Activated naive CD8-positive, alpha-beta T cell treated with anti-CD3 and anti-CD28 coated beads for 36 hours (primary cell): ENCODE data around the gene NRXN3. TPM values are rescaled to one million over a fixed set of nuclear protein-coding genes. Genes with fewer than 3 reads are reported as not detected.

Source experiments
- DNase-seq: peaks from one replicate; pipeline ENCODE4 v3.0.0; 2021
- H3K27ac Mint-ChIP-seq: one replicate; pipeline ENCODE4 v1.8.0; 2022; ENCODE audit warnings: mild to moderate bottlenecking, moderate library complexity, mixed read lengths
- H3K27me3 Mint-ChIP-seq: one replicate; pipeline ENCODE4 v1.8.0; 2022; ENCODE audit warnings: mild to moderate bottlenecking, mixed read lengths
- H3K36me3 Mint-ChIP-seq: one replicate; pipeline ENCODE4 v1.8.0; 2021; ENCODE audit warnings: mild to moderate bottlenecking, mixed read lengths
- H3K4me1 Mint-ChIP-seq: one replicate; pipeline ENCODE4 v1.8.0; 2021; ENCODE audit warnings: mixed read lengths
- H3K4me3 Mint-ChIP-seq: one replicate; pipeline ENCODE4 v1.8.0; 2022; ENCODE audit warnings: mild to moderate bottlenecking, moderate library complexity, mixed read lengths
- H3K9me3 Mint-ChIP-seq: one replicate; pipeline ENCODE4 v1.8.0; 2022; ENCODE audit warnings: mixed read lengths
- total RNA-seq, 2 experiments: library from RNA; stranded (reverse); gene quantifications; one replicate each; pipeline ENCODE4 v1.2.3, GENCODE V29; 2021

NRXN3 gene
- total RNA-seq, 2 experiments from 2014 or later, result not detected

DNA sequence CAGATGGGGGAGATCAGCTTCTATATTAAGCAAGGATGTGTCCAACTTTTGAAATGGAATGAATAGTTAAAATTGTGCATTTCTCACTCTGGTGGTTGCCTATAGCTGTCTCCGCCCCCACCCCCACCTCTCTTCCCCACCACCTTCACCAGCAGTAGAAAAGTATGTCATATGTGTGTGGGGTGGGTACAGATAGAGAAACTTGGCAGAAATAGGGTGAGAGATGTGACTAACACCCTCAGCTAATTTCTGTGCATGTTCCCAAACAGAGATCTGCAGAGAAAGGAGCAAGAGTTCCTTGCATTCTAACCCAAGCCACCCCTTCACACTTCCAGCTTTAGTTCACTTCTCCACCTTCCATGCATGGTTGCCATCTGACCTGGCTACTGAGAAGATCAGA is 980.1 kb downstream of the NRXN3 start:
- Mint-ChIP-seq H3K36me3 (no peaks in the 10 kb centered on the region), H3K27ac (no peak overlapping the region), H3K4me1 (no peaks in the 10 kb centered on the region), H3K27me3 (no peaks in the 10 kb centered on the region), H3K4me3 (no peak overlapping the region), H3K9me3 (peaks cover 2% of the 10 kb centered on the region)
- DNase-seq, result no peak

DNA sequence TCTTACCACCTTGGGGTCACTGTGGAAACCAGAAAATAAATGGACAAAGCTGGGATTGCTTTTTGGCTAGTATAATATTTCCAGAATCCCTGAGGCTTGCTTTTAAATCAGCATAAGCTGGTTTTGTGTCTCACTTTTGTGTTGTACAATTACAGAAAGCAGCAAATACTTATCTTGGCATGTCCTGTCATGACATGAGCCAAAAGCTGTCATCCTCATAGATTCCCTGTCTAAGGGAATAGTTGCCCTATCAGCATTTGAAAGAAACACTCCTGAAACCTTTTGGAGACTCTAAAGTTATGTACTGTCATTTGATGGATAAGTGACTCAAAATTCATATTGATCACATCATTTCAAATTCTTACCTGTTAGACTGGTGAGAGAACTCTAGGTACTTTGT is 987.2 kb downstream of the NRXN3 start:
- H3K4me1 Mint-ChIP-seq, result no peaks in the 10 kb centered on the region
- H3K27ac Mint-ChIP-seq, result no peak overlapping the region
- DNase-seq, result no peak
- H3K27me3 Mint-ChIP-seq, result no peaks in the 10 kb centered on the region
- no peaks in the 10 kb centered on the region for H3K36me3 Mint-ChIP-seq
- no peak overlapping the region for H3K4me3 Mint-ChIP-seq
- H3K9me3 Mint-ChIP-seq, result peaks cover 4% of the 10 kb centered on the region

DNA sequence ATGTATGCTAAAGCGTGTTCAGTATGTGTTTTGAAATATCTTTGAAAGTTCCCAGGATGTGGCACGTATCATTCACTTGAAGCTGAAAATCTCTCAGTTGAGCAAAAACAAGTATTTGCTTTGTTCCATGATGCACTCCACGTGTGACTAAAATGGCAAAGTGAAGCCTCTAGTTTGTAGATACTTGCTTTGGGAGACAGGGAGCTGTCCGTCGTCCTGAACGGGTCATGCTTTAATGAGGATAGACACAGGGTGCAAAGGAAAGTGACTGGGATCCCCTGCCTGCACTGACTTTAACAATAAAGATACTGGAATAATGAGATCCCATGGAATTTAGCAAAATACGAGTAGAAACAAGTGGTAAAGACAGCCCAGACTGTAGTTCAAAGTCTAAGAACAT is 991.4 kb downstream of the NRXN3 start:
- H3K27me3 Mint-ChIP-seq, result no peaks in the 10 kb centered on the region
- peaks cover 5% of the 10 kb centered on the region for H3K9me3 Mint-ChIP-seq
- no peak overlapping the region for H3K27ac Mint-ChIP-seq
- no peak for DNase-seq
- no peaks in the 10 kb centered on the region for H3K36me3 Mint-ChIP-seq
- no peaks in the 10 kb centered on the region for H3K4me1 Mint-ChIP-seq
- no peak overlapping the region for H3K4me3 Mint-ChIP-seq

DNA sequence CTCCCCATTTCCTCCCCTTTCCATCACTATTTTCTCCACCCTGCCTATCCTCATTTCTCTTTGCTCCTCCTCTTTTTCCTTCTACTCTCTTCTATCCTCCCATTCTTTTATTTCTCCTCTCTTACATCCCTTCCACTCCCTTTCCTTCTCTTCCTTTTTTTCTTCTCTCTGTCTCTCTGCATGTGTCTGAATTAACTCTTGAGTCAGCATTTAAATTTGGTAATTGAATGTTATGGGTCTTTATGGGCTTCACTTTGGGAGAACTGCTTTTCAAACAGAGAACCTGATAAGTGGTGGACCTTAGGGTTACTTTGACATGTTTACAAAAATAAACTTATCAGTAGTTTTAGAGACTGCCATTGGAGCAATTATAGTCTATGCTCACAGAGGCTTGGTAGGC is 992.7 kb downstream of the NRXN3 start:
- no peak overlapping the region for H3K27ac Mint-ChIP-seq
- peaks cover 3% of the 10 kb centered on the region for H3K9me3 Mint-ChIP-seq
- no peaks in the 10 kb centered on the region for H3K4me1 Mint-ChIP-seq
- no peaks in the 10 kb centered on the region for H3K36me3 Mint-ChIP-seq
- DNase-seq, result no peak
- H3K4me3 Mint-ChIP-seq, result no peak overlapping the region
- H3K27me3 Mint-ChIP-seq, result no peaks in the 10 kb centered on the region

DNA sequence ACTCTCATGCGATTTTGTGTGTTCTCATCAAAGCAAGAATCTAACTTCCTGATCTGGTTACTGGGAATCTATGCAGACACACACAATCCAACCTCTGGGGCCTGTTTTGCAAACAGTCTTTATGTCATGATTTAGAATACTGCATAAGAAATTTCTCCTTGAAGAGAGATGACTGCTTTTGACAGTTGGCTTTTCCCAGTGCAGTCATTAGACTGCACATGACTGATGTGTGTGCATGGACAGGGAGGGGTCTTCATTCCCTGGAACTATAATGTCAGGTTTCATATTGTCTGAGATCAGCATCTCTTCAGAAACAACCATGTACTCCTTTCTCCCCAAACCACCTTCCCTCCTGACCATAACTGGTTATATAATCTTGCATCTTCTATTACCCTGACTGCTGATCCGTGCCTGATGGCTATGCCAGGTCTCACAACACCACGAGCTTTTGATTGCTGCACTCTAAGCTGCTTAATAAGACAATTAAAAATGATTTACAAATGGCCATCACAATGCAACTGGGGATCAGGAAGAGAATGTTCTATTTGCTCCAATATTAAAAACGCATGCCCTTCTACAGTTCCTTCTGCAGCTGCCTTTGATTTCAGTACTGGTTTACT is 995.4 kb downstream of the NRXN3 start:
- no peaks in the 10 kb centered on the region for H3K36me3 Mint-ChIP-seq
- peaks cover 3% of the 10 kb centered on the region for H3K9me3 Mint-ChIP-seq
- H3K4me3 Mint-ChIP-seq, result no peak overlapping the region
- H3K4me1 Mint-ChIP-seq, result no peaks in the 10 kb centered on the region
- H3K27ac Mint-ChIP-seq, result no peak overlapping the region
- no peak for DNase-seq
- H3K27me3 Mint-ChIP-seq, result no peaks in the 10 kb centered on the region

DNA sequence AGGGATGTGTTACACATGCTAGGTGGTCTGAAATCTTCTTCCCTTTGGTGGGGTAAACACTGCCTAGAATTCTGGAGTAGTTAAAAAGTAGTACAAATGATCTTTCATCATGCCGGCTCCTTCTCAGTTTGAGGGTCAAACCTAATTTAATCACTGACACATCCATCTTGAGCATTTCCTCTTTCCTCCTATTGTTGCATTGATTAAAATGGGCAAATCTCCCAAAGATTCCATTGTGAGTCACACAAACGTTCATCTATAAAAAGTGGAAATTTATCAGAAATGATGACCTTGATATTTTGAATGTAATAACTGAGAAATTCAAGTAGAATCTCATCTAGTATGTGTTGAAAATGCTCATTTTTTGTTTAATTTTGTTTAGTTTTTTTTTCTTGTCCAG is 996.0 kb downstream of the NRXN3 start:
- Mint-ChIP-seq H3K36me3 (no peaks in the 10 kb centered on the region), H3K4me1 (no peaks in the 10 kb centered on the region), H3K9me3 (peaks cover 3% of the 10 kb centered on the region), H3K27me3 (no peaks in the 10 kb centered on the region), H3K27ac (no peak overlapping the region), H3K4me3 (no peak overlapping the region)
- no peak for DNase-seq

DNA sequence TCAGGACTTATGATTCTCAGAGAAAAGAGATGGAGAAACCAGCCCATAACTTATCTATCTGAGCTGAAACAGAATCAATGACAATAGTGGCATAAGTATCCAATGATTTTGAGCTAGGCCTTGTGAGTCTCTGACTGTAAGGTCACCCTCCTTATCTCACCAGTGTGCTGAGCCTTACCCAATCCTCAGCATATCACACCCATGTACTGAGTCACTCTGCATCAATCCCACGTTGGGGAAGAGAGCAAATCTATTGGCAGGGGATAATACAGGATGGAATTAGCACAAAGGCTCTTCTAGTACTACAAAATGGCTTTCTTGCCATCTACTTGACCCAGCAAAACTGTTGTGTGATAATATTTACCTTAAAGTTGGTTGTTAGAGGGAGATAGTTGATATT is 997.8 kb downstream of the NRXN3 start:
- DNase-seq, result no peak
- H3K27ac Mint-ChIP-seq, result no peak overlapping the region
- no peaks in the 10 kb centered on the region for H3K27me3 Mint-ChIP-seq
- no peaks in the 10 kb centered on the region for H3K36me3 Mint-ChIP-seq
- no peaks in the 10 kb centered on the region for H3K9me3 Mint-ChIP-seq
- H3K4me3 Mint-ChIP-seq, result no peak overlapping the region
- H3K4me1 Mint-ChIP-seq, result no peaks in the 10 kb centered on the region

DNA sequence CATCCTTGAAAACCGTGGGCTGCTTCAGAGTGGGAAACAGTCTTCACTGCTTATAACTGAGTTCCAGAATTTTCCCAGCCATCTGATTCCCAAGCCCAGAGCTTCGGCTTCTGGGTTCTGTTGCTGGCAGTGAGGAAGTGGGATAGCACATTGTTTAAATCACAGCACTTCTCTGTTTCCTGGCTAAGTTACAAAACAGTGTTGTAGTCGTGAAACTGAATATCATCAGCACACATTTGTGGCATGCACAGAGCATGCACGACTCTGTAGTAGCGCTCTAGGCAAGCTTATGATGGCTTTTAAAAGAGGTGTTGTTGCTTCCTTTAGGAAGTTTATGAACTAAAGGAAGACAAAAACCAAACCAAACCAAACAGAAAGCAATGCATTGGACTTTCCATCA is 1005.5 kb downstream of the NRXN3 start:
- H3K9me3 Mint-ChIP-seq, result no peaks in the 10 kb centered on the region

DNA sequence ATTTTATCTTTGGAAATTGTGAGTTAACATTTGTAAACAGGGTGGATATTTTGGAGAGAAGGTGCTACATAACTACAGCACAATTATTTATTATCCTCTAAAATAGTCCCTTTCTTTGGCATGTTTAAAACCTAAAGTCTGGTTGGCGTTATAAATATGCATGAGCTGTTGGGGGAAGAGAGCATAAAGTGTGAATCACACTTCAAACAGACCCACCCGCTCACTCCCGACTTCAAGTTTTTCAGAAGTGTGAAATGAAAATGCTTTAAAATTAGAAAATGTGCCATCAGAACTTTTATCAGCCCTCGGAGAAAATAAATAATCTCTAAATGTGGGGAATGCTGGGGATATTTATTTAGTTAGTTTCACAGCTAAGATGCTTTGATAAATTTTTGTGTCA is 1006.9 kb downstream of the NRXN3 start:
- H3K4me1 Mint-ChIP-seq, result no peaks in the 10 kb centered on the region
- H3K27ac Mint-ChIP-seq, result no peak overlapping the region
- no peak for DNase-seq
- no peak overlapping the region for H3K4me3 Mint-ChIP-seq
- H3K27me3 Mint-ChIP-seq, result no peaks in the 10 kb centered on the region
- no peaks in the 10 kb centered on the region for H3K9me3 Mint-ChIP-seq
- no peaks in the 10 kb centered on the region for H3K36me3 Mint-ChIP-seq

More for the DNA sequence above, 1005.5 kb downstream of the NRXN3 start:
- Mint-ChIP-seq H3K4me3 (no peak overlapping the region), H3K4me1 (no peaks in the 10 kb centered on the region), H3K27ac (no peak overlapping the region), H3K27me3 (no peaks in the 10 kb centered on the region), H3K36me3 (no peaks in the 10 kb centered on the region)
- DNase-seq, result no peak

DNA sequence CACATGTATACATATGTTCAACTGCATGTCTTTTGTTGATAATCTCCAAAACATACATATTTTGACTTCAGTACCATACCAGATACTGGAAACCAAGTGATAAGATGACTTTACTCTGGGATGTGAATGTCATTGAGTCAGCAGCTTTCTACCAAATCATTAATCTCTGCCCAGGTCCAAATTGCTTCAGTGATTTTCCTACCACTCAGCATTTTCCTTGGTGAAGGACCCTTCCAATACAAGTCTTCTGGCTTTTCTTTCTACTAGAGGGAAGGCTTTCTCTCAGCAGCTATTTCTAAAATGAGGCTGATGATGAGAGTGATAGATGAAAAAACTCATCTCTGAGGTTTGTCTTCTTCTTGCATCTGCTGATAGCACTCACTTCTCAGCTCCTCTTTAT is 1008.5 kb downstream of the NRXN3 start:
- Mint-ChIP-seq H3K36me3 (no peaks in the 10 kb centered on the region), H3K4me3 (no peak overlapping the region), H3K27ac (no peak overlapping the region), H3K9me3 (no peaks in the 10 kb centered on the region), H3K4me1 (no peaks in the 10 kb centered on the region), H3K27me3 (no peaks in the 10 kb centered on the region)
- no peak for DNase-seq

DNA sequence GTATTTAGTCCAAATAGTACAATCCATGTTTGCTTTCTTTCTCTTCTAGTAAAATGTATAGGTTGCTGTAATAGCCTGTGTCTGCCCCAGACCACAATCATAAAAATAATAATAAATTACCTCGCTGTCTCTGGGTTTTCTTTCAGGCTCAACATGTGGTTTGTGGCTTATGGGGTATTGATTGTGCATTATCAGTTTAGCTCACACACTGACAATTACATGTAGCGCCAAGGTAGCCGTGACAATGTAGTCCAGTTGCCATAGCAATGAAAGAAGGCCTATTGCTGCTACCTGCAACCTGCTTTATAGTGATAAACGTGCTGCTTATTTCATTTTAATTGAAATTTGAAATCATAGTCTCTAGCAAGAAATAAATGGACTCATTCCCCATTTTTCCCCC is 1009.8 kb downstream of the NRXN3 start:
- no peaks in the 10 kb centered on the region for H3K4me1 Mint-ChIP-seq
- no peaks in the 10 kb centered on the region for H3K27me3 Mint-ChIP-seq
- H3K4me3 Mint-ChIP-seq, result no peak overlapping the region
- H3K27ac Mint-ChIP-seq, result no peak overlapping the region
- no peaks in the 10 kb centered on the region for H3K9me3 Mint-ChIP-seq
- H3K36me3 Mint-ChIP-seq, result no peaks in the 10 kb centered on the region
- no peak for DNase-seq

DNA sequence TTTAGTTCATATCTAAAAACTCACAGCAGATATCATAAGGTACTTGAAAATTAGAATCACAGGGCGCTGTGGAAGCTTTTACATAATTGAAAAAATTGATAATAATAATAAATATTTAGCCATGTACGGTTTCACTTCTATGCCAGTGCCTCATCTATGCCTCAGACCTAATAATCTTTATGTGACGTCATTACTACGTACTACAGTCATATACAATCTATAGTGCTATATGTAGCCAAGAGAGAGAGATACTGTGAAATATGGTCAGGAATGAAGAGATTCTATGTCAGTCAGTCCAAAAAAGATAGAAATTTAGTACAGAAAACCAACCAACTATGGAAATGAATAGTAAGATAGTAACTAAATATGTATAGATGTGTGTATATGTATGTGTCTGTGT is 1010.5 kb downstream of the NRXN3 start:
- no peaks in the 10 kb centered on the region for H3K9me3 Mint-ChIP-seq
- no peaks in the 10 kb centered on the region for H3K36me3 Mint-ChIP-seq
- DNase-seq, result no peak
- H3K4me3 Mint-ChIP-seq, result no peak overlapping the region
- H3K4me1 Mint-ChIP-seq, result no peaks in the 10 kb centered on the region
- H3K27ac Mint-ChIP-seq, result no peak overlapping the region
- no peaks in the 10 kb centered on the region for H3K27me3 Mint-ChIP-seq

DNA sequence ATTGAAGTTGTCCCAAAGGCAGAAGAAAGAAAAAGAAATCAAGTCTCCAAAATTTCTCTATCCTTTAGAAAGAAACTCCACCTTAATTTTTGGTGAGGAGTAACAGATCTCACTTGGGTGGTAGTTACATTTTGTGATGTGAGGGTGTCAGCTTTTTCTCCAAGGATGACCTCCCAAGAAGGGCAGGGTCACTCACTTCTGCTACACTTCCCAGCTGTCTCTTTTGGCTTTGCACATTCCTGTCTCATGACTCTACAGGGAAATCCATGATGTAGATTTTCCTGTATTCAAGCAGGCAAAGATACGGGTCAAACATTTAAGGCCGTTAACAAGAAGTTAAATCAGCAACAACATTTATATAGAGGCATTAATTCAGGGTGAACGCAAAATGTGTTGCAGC is 1016.4 kb downstream of the NRXN3 start:
- H3K4me1 Mint-ChIP-seq, result no peaks in the 10 kb centered on the region
- H3K9me3 Mint-ChIP-seq, result no peaks in the 10 kb centered on the region
- H3K36me3 Mint-ChIP-seq, result no peaks in the 10 kb centered on the region
- no peaks in the 10 kb centered on the region for H3K27me3 Mint-ChIP-seq
- no peak overlapping the region for H3K27ac Mint-ChIP-seq
- no peak for DNase-seq
- no peak overlapping the region for H3K4me3 Mint-ChIP-seq

DNA sequence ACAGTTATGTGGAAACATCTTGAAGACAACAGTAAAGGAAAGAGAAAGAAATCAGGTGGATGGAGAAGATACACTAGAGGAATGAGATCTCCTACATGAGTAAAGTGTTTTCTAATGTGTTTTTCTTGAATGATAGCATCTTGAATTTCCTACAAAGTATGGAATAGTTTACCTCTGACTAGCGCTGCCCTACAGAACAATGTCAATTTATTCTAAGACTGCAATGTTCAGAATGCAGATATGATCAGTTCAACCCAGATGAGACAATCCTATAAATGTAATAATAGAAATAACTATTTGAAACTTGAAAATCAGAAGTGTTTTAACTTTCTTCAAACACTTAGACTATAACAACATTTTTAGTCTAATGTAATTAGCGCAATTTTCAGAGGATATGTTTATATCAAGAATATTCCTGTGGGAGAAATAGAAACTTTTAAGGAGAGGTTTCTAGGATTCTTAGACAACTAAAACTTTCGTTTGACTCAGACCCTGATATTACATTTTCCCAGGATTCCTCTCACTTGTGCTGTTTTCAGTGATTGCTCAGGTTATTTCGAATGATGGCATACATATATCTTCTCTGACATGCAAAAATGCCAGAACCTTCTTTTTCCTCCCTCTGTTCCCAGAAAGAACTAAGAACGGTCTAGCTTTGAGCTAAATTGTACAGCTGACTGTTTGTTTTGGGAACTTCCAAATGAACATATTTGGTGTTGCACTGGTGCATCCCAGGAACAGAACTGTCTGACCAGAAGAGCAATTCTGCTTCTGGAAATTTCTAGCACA is 1023.7 kb downstream of the NRXN3 start:
- H3K4me1 Mint-ChIP-seq, result no peaks in the 10 kb centered on the region
- no peak overlapping the region for H3K4me3 Mint-ChIP-seq
- no peak overlapping the region for H3K27ac Mint-ChIP-seq
- no peaks in the 10 kb centered on the region for H3K27me3 Mint-ChIP-seq
- no peaks in the 10 kb centered on the region for H3K9me3 Mint-ChIP-seq
- DNase-seq, result no peak
- no peaks in the 10 kb centered on the region for H3K36me3 Mint-ChIP-seq

DNA sequence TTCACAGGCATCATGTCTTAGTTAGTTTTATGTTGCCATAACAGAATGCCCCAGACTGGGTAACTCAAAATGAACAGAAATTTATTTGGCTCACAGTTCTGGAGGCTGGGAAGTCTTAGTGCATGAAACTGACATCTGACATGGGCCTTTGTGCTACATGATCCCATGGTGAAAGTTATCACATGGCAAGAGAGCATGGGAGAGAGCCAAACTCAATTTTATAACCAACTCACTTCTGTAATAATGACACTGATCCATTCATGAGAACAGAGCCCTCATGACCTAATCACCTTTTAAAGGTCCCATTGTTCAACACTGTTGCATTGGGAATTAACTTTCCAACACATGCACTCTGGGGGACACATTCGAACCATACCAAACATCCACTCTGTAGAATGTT is 1026.0 kb downstream of the NRXN3 start:
- Mint-ChIP-seq H3K36me3 (no peaks in the 10 kb centered on the region), H3K4me3 (no peak overlapping the region), H3K27me3 (no peaks in the 10 kb centered on the region), H3K4me1 (no peaks in the 10 kb centered on the region), H3K27ac (no peak overlapping the region), H3K9me3 (no peaks in the 10 kb centered on the region)
- DNase-seq, result no peak

DNA sequence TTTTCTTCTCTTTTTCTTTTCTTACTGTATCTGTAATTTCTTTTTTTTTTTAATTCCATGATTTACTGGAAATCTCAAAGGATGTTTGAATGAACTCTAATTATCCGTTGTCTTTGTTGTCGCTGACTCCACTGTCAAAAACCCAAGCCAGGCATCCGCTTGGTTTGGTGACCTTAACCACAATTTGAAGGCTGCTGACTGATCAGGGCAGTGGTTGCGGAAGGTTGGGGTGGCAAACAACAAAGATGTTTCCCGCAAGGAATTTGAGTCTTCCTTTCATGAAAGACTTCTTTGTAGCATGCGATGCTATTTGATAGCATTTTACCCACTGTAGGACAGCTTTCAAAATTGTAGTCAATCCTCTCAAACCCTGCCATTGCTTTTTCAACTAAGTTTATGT is 1027.3 kb downstream of the NRXN3 start:
- no peaks in the 10 kb centered on the region for H3K9me3 Mint-ChIP-seq
- H3K36me3 Mint-ChIP-seq, result no peaks in the 10 kb centered on the region
- H3K27ac Mint-ChIP-seq, result no peak overlapping the region
- DNase-seq, result no peak
- H3K4me1 Mint-ChIP-seq, result no peaks in the 10 kb centered on the region
- H3K27me3 Mint-ChIP-seq, result no peaks in the 10 kb centered on the region
- H3K4me3 Mint-ChIP-seq, result no peak overlapping the region
